Suprapubic skin (tissue), 4 donors: ENCODE measurements around the gene DNAAF9. TPM values are rescaled to one million over a fixed set of nuclear protein-coding genes. Genes with fewer than 3 reads are reported as not detected.
"Not testable (repeated sequence)": the region's sequence is repeated elsewhere in the genome, so short reads cannot be mapped to it uniquely, and the experiment has no call there.

Experiments used
- DNase-seq, 2 donors: peaks; one replicate each; pipeline ENCODE4 v3.0.0-alpha.2; 2019; ENCODE audit warnings: low spot score in 2 of 2
- H3K27ac ChIP-seq: fragments of 200-600 bp; sonication (generic); one replicate; pipeline ENCODE4 v1.5.1; 2019
- H3K27me3 ChIP-seq: fragments of 200-600 bp; sonication (generic); one replicate; pipeline ENCODE4 v1.5.1; 2019
- H3K36me3 ChIP-seq: fragments of 200-600 bp; sonication (generic); one replicate; pipeline ENCODE4 v1.5.1; 2019
- H3K4me1 ChIP-seq: fragments of 200-600 bp; sonication (generic); one replicate; pipeline ENCODE4 v1.5.1; 2019
- H3K4me3 ChIP-seq: fragments of 200-600 bp; sonication (generic); one replicate; pipeline ENCODE4 v1.5.1; 2019; ENCODE audit warnings: mild to moderate bottlenecking
- H3K9me3 ChIP-seq: fragments of 200-600 bp; sonication (generic); one replicate; pipeline ENCODE4 v1.5.1; 2019
- EP300 ChIP-seq: sonication (generic); formaldehyde crosslinking; IDR thresholded peaks from one replicate; pipeline ENCODE4 v1.6.1; 2017; ENCODE audit warnings: antibody characterized with exemption
- POLR2A ChIP-seq, 2 donors: fragments of 450-650 bp; IDR thresholded peaks; one replicate each; pipeline ENCODE4 v1.6.1; 2017; ENCODE audit warnings: antibody characterized with exemption in 2 of 2, mild to moderate bottlenecking in 2 of 2, moderate library complexity in 2 of 2
- POLR2AphosphoS5 ChIP-seq, 3 donors: sonication (generic); formaldehyde crosslinking; IDR thresholded peaks; one replicate each; pipeline ENCODE4 v1.6.1; 2017; ENCODE audit warnings: antibody characterized with exemption in 3 of 3
- WGBS: methylation state at CpG from one replicate; pipeline ENCODE4 v1.1.5; 2018; 5-methylcytosine and 5-hydroxymethylcytosine counted together
- total RNA-seq, 4 donors: library from RNA; depleted of rRNA; stranded (reverse); fragments of >200 nt; gene quantifications; one replicate each; pipeline ENCODE4 v1.1.0, GENCODE V29; 2016
- TF ChIP-seq, protein P1 (sequence below), 2 donors: fragments of 200-600 bp in 1 of 2; fragments of 450-650 bp in 1 of 2; sonication (generic) in 1 of 2; IDR thresholded peaks; one replicate each; pipeline ENCODE4 v1.5.1; 2016 to 2019; ENCODE audit warnings: antibody characterized with exemption in 2 of 2, mild to moderate bottlenecking in 1 of 2, moderate library complexity in 1 of 2

DNAAF9 gene
- total RNA-seq, 4 donors from 2014 or later: 8.0 to 20.9 (median 11.3) TPM

DNA sequence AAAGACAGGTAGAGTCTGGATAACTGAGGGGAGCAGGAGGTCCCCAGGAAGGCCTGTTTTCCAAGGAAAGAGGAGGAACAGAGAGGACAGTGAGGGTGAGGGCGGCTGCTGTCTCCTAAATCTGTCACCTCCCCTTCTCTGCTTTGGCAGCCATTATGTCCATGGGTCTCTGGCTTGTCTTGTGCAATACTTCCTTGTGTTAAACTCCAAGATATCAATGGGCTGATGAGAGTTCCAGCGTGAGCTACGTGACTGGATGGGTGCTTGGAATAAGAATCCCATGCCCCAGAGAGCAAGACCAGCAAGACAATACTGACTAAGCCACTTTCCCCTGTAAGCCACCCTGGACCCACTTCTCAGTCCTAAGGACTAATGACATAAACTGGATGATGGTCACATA, 26.3 kb upstream of the DNAAF9 start:
- H3K9me3 ChIP-seq: no peaks in the 10 kb centered on the region
- no peaks in the 10 kb centered on the region for H3K27me3 ChIP-seq
- no peak overlapping the region for H3K4me3 ChIP-seq
- DNase-seq: no peak
- no peak overlapping the region for H3K27ac ChIP-seq
- TF ChIP-seq EP300 (no peak), POLR2AphosphoS5 (IDR thresholded peaks at IDR 0.05) (no peak), POLR2A (IDR thresholded peaks at IDR 0.05) (no peak)
- TF ChIP-seq, protein P1, sequence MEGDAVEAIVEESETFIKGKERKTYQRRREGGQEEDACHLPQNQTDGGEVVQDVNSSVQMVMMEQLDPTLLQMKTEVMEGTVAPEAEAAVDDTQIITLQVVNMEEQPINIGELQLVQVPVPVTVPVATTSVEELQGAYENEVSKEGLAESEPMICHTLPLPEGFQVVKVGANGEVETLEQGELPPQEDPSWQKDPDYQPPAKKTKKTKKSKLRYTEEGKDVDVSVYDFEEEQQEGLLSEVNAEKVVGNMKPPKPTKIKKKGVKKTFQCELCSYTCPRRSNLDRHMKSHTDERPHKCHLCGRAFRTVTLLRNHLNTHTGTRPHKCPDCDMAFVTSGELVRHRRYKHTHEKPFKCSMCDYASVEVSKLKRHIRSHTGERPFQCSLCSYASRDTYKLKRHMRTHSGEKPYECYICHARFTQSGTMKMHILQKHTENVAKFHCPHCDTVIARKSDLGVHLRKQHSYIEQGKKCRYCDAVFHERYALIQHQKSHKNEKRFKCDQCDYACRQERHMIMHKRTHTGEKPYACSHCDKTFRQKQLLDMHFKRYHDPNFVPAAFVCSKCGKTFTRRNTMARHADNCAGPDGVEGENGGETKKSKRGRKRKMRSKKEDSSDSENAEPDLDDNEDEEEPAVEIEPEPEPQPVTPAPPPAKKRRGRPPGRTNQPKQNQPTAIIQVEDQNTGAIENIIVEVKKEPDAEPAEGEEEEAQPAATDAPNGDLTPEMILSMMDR (IDR thresholded peaks at IDR 0.05): no peak
- no peaks in the 10 kb centered on the region for H3K4me1 ChIP-seq
- 91% methylated on average over 3 of the region's 3 CpGs for whole genome bisulfite sequencing
- no peaks in the 10 kb centered on the region for H3K36me3 ChIP-seq

DNA sequence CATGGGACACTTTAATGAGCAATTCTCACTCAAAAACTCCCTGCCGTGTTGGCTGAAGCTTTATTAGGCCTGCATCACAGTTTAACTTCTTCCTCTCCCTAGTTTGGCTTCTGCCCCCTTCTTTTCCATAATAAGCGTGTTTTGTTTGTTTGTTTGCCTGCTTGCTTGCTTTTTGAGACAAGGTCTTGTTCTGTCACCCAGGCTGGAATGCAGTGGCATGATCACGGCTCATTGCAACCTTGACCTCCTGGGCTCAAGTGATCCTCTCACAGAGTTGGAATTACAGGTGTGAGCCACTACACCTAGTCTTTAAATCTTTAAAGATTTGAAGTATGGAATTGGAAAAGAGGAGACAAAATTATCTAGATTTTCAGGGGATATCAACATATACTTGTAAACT, 25.4 kb upstream of the DNAAF9 start:
- Histone ChIP-seq H3K36me3 (no peaks in the 10 kb centered on the region), H3K27ac (no peak overlapping the region), H3K27me3 (no peaks in the 10 kb centered on the region), H3K4me3 (no peak overlapping the region), H3K9me3 (no peaks in the 10 kb centered on the region), H3K4me1 (no peaks in the 10 kb centered on the region)
- no peak for DNase-seq
- no peak for TF ChIP-seq POLR2AphosphoS5 (IDR thresholded peaks at IDR 0.05)
- no peak for TF ChIP-seq POLR2A (IDR thresholded peaks at IDR 0.05)
- TF ChIP-seq EP300: no peak
- TF ChIP-seq, protein P1 (IDR thresholded peaks at IDR 0.05): no peak
- 76% methylated on average over 3 of the region's 3 CpGs for WGBS

DNA sequence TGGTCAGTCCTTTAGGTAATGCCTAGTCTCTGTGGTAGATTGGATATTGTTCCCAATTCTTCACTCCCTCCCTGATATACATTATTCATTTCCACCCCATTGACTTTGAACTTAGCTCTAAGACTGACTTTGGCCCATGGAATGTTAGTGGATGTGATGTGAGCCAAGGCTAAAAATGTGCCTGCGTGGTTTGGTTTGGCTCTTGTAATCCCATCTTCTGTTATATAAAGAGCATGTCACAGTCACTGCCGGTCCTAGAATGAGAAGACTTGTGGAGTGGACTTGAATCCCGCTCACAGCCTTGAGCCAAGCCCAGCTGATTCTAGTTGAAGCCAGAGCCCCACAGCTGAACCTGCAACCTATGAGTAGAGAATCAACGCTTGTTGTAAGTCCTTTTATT, 23.6 kb upstream of the DNAAF9 start:
- no peaks in the 10 kb centered on the region for H3K27me3 ChIP-seq
- no peak overlapping the region for H3K4me3 ChIP-seq
- no peaks in the 10 kb centered on the region for H3K4me1 ChIP-seq
- WGBS: 96% methylated on average over 4 of the region's 4 CpGs
- H3K9me3 ChIP-seq: no peaks in the 10 kb centered on the region
- no peak overlapping the region for H3K27ac ChIP-seq
- H3K36me3 ChIP-seq: no peaks in the 10 kb centered on the region
- no peak for TF ChIP-seq EP300
- no peak for TF ChIP-seq POLR2AphosphoS5 (IDR thresholded peaks at IDR 0.05)
- TF ChIP-seq, protein P1 (IDR thresholded peaks at IDR 0.05): no peak
- TF ChIP-seq POLR2A (IDR thresholded peaks at IDR 0.05): no peak
- no peak for DNase-seq

DNA sequence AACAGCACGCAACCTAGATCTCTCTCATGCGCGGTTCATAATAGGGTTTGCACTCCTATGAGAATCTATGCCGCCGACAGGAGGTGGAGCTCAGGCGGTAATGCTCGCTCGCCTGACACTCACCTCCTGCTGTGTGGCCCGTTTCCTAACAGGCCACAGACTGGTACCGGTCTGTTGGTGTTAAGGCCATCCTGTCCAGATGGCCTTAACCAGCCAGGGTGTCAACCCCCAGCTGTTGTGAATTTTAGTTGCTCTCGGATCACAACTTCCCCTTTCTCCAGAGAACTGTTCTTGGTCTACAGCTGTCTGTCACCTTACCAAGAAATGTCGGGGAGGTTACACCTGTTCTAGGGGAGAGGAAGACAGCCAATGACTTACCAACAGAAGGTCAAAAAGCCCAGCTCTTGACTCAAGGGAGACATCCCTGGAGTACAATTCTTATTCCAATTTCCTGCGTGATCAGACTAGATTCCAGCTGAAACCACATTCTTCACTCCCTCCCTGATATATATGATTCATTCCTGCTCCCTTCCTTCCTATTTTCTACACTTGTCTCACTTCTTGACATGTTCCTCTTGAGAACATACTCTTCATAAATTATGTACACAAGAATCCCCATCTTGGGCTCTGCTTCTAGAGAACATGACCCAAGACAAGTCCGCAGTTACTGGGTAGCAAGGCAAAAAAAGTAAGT, 23.1 kb upstream of the DNAAF9 start:
- no peaks in the 10 kb centered on the region for H3K4me1 ChIP-seq
- WGBS: 76% methylated on average over 8 of the region's 14 CpGs
- TF ChIP-seq POLR2AphosphoS5 (IDR thresholded peaks at IDR 0.05): no peak
- no peak for TF ChIP-seq POLR2A (IDR thresholded peaks at IDR 0.05)
- TF ChIP-seq EP300: no peak
- TF ChIP-seq, protein P1 (IDR thresholded peaks at IDR 0.05): no peak

DNA sequence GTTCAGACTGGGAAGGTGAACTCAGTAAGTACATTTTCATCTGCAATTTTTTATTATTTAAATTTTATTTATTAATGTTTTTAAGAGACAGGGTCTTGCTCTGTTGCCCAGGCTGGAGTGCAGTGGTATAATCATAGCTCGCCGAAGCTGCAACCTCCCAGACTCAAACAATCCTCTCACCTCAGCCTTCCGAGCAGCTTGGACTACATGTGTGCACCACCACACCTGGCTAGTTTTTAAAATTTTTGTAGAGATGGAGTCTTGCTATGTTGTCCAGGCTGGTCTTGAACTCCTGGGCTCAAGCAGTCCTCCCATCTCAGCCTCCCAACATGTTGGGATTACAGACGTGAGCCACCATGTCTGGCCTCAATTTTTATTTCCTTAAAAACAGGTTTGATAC, 19.3 kb upstream of the DNAAF9 start:
- H3K4me1 ChIP-seq, H3K27me3 ChIP-seq, H3K36me3 ChIP-seq, DNase-seq, H3K4me3 ChIP-seq, H3K27ac ChIP-seq, H3K9me3 ChIP-seq: not testable (repeated sequence)
- 86% methylated on average over 4 of the region's 4 CpGs for WGBS

More for the DNA sequence above, 23.1 kb upstream of the DNAAF9 start:
- Histone ChIP-seq H3K9me3 (no peaks in the 10 kb centered on the region), H3K4me3 (no peak overlapping the region), H3K36me3 (no peaks in the 10 kb centered on the region), H3K27me3 (no peaks in the 10 kb centered on the region), H3K27ac (no peak overlapping the region)
- DNase-seq: no peak

DNA sequence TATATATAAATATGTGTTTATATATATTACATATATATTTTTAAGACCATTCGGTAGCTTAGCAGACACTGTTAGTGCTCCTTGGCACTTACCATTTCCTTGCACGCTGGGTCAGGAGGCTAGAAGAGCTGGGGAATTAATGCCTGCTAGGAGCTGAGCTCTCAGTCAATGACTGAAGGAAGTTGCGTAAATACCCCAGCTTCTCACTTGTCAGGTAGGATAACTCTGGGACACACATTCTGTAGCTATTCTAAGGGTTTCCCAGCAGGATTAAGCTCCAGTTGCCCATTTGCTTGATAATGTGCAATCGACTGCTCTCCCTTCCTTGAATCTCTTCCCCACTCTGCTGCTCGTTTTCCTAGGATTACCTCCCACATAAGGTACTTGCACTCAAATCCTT, 15.7 kb upstream of the DNAAF9 start:
- Histone ChIP-seq H3K27ac (no peak overlapping the region), H3K4me3 (no peak overlapping the region), H3K4me1 (peaks cover 16% of the 10 kb centered on the region), H3K27me3 (no peaks in the 10 kb centered on the region), H3K9me3 (no peaks in the 10 kb centered on the region), H3K36me3 (no peaks in the 10 kb centered on the region)
- TF ChIP-seq POLR2AphosphoS5 (IDR thresholded peaks at IDR 0.05): no peak
- TF ChIP-seq, protein P1 (IDR thresholded peaks at IDR 0.05): no peak
- no peak for TF ChIP-seq POLR2A (IDR thresholded peaks at IDR 0.05)
- TF ChIP-seq EP300: no peak
- no peak for DNase-seq
- WGBS: 81% methylated on average over 5 of the region's 5 CpGs
